HG02981 (cell line): ENCODE data around the gene CD274.
"Not testable (repeated sequence)": the region's sequence is repeated elsewhere in the genome, so short reads cannot be mapped to it uniquely, and the experiment has no call there.

ENCODE experiments used
- ATAC-seq: cut with Tn5 transposase; IDR thresholded peaks from one replicate; pipeline ENCODE4 v1.9.1; 2021; ENCODE audit warnings: mild to moderate bottlenecking, moderate library complexity; ENCODE audit not compliant: unreplicated experiment

CD274 gene

DNA sequence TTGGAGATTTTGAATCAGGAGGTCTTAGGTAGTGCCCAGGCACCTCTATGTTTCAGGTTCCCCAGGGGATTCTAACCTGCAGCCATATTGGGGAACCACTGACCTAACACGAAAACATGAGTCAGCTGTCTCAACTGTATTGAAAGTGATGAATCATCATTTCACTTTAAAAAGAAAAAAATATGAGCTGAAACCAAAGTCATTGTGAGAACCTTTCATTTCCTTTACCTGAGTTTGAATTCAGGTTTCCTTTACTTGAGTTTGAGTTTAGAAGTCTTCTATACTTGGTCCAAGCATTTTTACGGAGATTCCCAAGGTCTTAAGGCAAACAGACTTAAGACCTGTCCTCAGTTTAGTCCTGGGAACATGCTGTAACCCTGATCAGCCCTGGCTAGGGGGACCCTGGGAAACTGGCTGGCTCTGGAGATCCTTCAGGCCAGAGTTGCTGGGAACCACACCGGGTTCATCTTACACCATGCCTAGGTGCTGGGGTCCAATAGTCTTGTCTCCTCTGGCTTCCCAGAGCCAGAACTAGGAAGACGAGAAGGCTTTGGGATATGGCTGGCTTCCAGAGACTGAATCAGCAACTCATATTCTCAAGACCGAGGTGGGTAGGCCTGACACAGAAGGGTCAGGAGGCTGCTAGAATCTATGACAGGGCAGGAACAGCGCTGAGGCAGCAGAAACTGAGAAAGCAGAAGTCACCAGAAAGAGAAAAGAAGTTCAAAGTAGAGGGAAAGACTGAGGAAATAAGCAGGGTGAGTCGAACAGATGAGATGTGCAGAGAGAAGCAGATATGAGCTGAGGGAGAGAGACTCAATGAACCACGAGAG, 43.6 kb downstream of the CD274 start:
- peak; percentile 84 for ATAC-seq

DNA sequence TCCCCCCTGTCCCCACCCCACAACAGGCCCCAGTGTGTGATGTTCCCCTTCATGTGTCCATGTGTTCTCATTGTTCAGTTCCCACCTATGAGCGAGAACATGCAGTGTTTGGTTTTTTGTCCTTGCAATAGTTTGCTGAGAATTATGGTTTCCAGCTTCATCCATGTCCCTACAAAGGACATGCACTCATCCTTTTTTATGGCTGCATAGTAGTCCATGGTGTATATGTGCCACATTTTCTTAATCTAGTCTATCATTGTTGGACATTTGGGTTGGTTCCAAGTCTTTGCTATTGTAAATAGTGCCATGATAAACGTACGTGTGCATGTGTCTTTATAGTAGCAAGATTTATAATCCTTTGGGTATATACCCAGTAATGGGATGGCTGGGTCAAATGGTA, 44.4 kb downstream of the CD274 start:
- ATAC-seq, result not testable (repeated sequence)

DNA sequence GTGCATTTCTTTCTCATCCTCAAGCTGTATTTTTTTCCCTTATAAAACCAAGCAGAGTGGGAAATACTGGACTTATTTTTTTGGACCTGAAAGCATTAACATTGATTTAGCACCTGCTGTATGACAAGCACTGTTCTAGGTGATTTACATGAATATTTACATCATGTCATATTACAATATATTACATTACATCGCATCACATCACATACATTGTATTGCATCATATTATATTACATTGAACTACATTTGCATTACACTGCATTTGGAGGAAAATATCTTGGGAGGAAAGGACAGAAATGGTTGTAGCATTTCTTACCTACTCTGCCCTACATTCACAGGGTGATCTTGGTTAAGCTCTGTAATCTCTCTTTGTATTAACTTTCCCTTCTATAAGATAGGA, 48.8 kb downstream of the CD274 start:
- ATAC-seq, result no peak

DNA sequence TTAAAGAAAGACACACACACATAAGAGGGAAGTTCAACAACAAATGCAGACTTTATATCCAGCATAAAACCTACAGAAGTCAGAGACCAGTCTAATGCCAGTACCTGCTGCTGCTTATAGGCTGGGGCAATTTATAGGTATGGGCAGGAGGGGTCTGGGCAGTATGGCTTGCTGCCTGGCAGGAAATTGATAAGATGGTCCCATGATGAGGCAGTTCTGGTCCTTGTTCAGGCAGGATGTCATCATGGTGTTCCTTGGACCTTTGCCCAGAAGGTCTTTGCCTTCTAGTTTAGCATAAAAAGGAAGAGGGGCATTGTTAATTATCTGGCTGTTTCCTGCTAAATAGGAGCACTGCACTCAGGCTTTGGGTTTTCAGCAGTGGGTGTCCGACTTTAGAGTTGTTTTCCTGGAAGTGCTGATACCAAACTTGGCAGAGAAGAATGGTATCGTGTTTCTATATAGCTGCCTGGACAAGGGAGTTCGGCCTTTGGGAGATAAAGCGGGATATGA, 49.6 kb downstream of the CD274 start:
- no peak for ATAC-seq

DNA sequence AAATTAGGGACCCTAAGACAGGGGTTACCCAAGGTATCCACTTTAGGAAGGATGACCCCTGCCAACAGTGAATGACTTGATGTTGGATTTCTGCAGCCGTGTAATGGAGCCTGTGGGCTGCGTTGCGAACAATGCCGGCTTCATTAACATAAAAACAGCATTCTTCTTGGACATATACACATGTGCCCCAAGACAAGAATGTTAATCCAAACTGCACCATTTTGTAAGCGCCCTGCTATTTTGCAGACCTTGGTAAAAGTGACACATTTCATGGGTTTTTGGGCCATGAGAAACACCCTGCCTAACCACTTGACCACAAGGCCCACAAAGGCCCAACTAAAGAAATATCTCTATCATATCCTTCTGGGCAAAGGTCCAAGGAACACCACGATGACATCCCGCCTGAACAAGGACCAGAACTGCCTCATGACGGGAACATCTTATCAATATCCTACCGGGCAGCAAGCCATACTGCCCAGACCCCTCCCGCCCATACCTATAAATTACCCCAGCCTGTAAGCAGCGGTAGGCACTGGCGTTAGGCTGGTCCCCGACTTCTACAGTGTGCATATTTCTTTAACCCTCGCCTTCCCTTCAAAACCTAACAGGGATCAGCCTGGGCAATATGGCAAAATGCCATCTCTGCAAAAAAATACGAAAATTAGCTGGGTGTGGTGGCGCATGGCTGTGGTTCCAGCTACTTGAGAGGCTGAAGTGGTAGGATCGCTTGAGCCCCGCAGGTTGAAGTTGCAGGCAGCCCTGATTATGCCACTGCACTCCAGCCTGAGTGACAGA, 50.3 kb downstream of the CD274 start:
- ATAC-seq, result no peak

DNA sequence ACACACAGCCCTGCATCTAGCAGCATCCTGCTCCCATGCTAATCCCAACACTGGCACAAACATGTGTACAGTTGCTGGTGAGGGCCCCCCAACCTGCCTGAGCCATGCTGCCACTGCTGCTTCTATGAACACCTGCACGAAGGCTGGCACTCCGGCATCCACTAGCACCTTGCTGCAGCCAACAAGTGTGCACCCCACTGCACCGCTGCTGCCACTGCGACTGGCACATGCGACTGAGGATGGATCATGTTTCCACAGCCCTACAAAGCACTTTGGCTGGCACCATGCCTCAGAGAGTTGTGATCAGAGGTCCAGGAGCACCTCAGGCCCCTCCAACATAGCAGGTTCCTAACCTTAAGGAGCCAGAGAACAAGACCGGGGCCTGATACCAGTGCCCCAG, 52.2 kb downstream of the CD274 start:
- no peak for ATAC-seq

DNA sequence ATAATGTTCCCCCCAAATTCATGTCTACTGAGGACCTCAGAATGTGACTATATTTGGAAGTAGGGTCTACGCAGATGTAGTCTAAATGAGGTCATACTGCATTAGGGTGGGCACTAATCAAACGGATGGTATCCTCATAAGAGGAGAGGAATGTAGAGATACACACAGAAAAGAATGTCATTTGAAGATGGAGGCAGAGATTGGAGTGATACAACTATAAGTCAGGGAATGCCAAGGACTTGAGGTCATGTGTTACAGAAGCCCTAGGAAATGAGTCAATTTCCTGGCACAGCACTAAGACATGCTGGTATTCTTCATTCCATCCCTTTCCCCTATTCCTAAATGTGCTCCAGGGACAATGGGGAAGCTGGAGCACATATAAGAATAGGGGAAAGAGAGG, 59.2 kb downstream of the CD274 start:
- ATAC-seq, result no peak

DNA sequence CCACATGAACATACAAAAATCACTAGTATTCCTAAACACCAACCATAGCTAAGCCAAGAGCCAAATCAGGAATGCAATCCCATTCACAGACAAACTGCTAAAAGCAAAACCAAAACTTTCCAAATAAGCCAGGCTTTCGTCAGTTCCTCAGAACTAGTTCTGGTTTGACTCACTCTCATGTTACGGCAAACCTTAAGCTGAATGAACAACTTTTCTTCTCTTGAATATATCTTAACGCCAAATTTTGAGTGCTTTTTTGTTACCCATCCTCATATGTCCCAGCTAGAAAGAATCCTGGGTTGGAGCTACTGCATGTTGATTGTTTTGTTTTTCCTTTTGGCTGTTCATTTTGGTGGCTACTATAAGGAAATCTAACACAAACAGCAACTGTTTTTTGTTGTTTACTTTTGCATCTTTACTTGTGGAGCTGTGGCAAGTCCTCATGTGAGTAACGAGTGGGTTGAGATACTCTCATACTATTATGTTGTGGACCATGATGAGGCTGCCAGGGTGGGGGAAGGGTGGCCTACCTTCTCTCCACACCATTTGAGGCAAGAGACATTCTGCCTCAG, 60.1 kb downstream of the CD274 start, which contains the start of gene PDCD1LG2:
Gene PDCD1LG2 (plus strand): TSS at position 172 of the 572 bp plus-strand sequence. CDS start 12,016 bp downstream, outside the sequence.
- ATAC-seq, result peak; percentile 77

DNA sequence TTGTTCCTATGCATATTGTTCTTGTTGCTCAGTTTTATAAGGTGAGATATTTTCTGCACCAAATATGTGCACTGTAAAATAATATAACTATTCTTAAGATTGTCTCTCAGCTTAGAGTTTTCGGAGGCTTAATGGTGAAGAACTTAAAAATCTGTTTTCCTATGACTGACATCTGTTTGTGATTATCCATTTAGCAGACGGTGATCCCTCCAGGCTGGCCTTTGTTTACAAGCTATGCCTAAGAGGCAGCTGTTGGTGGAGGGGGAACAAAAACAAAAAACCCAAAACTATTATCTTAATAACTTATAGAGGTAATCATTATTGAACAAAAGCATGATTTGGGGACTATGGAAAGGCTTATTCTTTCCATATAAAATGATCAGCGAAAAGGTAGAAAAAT, 60.6 kb downstream of the CD274 start:
- no peak for ATAC-seq

DNA sequence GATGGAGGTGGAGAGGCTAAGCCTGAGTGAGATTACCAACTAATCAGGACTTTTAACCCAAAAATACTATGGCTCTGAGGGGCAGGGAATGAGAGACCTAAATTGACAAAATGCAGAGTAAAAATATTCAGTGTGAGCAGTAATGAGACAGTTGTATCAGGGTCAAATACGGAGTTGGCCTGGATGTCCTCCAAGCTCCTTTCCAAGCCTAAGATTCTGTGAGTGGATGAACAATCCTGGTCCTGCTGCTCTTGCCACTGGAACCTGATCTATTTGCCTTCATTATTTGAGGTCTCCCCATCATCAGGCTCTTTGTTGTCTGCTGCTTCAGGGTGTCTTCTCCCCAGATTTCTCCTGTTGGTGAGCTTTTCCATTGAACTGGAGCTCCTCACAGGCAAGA, 61.1 kb downstream of the CD274 start:
- no peak for ATAC-seq

DNA sequence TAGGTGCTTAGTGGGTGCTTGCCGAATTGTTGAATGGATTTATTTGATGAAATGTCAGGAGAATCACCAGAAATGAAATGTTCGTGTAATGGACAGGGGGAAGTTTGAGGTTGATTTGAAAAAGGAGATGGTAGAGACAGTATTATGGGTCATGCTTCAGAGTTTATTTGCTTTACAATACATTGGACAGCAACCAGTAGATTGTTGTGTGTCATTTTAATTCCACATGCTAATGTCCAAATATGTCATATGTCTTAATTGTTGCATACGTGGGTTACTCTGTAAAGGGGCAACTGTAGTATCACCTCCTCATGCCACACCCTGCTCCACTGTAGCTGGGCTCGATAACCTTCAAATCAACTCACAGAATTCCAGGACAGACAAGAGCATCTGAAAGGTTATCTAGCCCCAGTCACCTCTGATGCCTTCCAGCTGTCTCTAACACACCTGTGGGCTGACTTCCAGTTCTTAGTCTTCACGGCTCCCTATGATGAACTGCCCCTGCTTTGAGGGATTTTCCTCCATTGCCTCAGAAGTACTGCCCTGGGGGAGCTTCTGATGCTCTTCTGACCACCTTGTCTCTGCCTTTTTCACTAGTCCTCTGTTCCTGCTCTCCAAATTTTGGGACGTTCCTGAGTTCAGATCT, 61.7 kb downstream of the CD274 start:
- ATAC-seq, result no peak

DNA sequence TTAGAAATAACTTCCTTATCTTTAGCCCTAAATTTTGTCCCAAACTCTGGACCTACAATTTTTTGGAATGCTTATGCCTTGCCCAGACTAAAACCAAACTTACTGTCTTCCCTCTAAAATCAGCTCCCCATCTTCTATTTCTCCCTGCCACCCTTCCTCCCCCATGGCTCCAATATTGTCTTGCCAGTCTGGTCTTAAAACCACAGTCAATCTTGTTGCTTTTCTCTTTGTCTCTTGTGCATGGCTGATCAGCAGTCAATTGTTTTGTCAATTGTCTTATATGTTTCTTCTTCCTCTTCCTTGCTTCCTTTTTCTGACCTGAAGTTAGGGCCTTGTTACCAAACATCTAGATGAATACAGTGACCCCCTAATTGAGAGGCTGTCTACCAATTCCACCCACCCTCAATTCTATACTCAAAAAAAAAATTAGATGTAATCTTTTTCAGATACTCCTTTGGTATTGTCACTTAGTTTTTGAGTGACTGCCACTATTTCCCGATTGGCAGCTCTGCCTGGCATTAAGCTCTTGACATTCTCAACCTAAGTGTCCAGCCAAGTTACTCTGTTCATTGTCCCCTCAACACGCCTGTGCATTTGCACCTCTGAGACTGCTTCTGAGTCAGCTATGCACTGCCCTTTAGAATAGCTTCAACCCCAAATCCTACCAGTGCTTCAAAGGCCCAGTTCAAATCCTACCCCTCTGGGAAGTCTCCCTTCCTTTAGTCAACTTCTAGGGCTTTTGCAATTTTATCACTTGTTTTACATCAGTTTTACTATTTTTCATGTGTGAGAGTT, 62.5 kb downstream of the CD274 start:
- ATAC-seq, result no peak

DNA sequence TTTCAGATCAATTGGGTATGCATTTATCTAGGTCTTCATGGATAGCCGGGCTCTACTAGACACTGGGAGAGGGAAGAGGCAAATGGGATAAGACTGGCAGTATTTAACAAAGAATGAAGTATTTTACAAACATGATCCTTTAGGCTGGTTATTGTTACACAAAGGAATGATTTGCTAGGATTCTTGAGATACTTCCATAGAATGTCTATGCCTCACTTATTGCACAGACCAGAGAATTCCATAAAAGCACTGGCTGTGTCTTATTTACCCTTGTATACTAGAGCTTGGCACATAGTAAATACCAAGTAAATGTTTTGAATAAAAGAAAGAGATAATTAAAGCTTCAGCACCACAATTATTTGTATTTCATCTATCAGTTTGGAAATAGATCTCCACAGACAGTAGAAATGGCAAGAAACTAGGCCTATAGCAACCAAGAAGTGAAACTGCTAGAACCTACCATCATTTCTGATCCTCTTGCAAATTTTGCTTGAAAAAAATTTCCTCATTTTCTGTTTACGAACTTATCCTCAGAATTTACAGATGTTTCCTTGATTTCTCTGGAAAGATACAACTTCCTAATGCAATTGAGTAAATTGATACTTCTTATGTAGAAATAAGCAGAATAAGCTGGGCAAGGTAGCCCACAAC, 63.7 kb downstream of the CD274 start:
- ATAC-seq, result no peak

DNA sequence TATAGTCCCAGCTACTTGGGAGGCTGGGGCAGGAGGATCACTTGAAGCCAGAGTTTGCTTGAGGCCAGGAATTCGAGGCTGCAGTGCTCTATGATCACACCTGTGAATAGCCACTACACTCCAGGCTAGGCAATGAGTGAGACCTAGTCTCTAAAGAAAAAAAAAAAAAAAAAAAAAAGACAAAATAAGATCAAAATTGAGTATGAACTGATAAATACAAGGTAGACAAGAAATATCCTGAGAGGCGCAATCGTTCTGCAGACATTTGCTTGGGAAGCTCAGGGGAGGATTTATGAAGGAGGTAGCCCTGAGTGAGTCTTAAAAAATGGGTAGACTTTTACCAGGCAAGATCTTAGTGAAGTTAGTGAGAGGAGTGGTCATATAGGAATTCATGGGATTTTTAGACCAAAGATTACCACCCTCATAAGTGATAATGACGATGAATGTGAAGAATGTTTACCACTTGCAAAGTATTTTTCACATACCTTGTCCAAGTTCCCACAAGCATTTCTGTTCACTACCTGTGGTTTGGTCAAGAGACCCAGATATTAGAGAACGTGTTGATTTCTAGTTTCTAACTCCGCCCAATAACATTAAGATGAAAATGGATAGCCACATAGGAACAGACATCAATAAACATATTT, 64.4 kb downstream of the CD274 start:
- ATAC-seq, result no peak

DNA sequence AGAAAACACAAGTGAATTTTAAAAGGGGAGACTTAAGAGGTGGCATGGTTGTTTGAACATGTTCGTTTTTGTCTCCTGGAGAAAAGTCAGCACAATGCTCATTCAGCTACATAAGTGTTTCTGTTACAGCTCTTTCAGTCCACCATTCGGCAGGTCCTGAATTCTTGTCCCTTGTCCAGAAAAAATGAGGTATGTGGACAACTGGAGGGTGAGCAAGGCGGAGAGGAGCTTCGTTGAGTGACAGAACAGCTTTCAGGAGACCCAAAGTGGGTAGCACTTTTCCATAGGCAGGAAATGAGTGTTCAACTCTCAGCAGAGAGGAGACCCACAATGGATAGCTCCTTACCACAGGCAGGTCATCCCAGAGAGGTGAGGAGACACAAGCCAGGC, 64.9 kb downstream of the CD274 start:
- ATAC-seq, result no peak

DNA sequence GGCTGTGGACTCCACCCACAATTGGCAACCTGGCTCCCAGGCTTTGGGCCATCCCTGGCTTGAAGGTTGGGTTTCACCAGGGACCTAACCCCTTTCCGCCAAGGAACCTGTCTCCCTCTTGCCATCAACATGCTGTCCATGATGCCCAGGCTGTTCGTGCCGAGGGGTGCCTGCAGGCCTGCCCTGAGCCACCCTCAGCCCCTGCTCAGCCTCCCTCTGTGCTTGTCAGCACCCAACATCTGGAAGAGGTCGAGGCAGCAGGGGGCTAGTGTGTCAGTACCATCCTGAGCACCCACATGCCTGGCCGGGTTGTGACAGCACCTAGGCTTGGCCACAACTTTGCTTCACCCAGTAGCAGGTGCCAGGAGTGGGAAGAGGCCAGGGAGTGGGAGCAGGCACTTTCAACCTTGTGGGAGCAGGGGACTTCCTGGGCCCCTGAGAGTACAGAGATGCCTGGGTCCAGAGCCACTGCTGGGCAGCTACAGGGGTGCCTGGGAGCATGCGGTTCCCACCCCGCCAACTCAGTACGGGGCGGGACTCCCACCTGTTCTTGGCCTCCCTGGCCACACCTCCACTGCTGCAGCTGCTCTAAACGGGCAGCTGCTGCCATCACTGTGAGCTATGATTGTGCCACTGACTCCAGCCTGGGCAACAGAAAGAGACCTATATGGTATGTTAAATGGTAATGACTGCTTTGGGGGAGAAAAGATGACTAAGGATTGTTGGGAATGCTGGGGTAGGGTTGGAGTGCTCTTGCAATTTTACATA, 66.3 kb downstream of the CD274 start:
- ATAC-seq, result no peak

DNA sequence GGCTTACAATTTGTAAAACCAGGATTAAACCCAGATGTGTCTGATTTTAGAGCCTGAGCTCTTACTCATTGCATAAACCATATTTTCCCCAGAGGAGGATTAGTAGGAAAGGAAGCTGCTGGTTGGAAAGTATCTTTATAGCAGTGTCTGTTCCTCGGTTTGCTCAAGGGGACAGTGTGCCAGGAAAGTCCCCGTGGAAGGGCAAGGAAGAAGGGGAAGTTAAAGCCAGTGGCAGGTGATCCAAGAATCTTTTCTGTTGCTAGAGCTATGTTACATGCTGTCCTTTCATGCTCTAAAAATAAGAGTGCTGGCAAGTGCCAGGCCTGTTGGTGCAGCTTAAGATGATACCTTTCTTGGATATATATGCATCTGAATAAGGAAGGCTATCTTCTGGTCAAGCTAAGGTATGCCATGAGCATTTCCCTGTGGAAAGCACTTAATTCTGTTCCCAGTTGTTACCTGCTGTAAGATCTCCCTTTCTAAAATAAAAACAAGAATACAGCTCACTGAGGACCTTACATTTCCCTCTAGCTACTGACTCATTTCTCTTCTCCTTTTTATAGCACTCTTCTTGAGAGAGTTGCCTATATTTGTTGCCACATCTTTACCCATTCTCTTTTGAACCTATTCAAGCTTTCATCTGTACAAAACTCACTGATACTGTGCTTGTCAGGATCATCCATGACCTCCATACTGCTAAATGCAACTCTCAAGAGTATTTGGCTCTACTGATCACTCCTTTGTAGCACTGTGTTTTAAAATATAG, 68.0 kb downstream of the CD274 start:
- ATAC-seq, result peak; percentile 59

DNA sequence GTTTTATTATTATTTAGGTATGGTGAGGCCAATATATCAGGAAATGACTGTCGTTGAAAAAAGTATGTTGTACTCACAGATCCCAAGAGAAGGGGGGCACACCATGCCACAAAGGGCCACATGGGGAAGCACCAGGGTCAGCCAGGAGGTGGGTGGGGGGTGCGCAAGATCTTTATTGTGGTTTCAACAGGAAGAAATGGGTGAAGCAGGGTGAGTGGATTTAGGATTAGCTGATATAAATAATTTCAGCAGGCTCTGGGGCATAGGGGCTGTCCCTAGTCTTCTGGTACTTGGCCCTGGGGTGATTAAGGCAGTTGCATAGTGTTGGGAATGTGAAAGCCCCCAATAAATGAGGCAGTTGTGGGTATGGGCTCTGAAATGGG, 68.6 kb downstream of the CD274 start:
- ATAC-seq, result peak; percentile 2
